Tibial artery (tissue), 4 donors: ENCODE results near the gene MISP3.
A peak's percentile ranks its signal among the peaks of the same experiment; 100 is the strongest.
"Not testable (repeated sequence)": the region's sequence is repeated elsewhere in the genome, so short reads cannot be mapped to it uniquely, and the experiment has no call there.

ENCODE experiments used
- DNase-seq, 2 donors: peaks; one replicate each; pipeline ENCODE4 v3.0.0-alpha.2; 2019
- H3K27ac ChIP-seq, 2 donors: fragments of 200-600 bp; sonication (generic) in 1 of 2; 1 replicate in 1 of 2; 2 replicates in 1 of 2; pipeline ENCODE4 v1.5.1; 2018 to 2019; ENCODE audit warnings: mild to moderate bottlenecking in 1 of 2
- H3K27me3 ChIP-seq, 2 donors: fragments of 200-600 bp; sonication (generic) in 1 of 2; one replicate each; pipeline versions ENCODE4 v1.5.1 to v1.6.0; 2016 to 2019
- H3K36me3 ChIP-seq, 3 donors: fragments of 200-600 bp; sonication (generic) in 2 of 3; one replicate each; pipeline ENCODE4 v1.5.1; 2016 to 2019; ENCODE audit warnings: mild to moderate bottlenecking in 2 of 3
- H3K4me1 ChIP-seq, 4 donors: fragments of 200-600 bp; sonication (generic) in 2 of 4; 1 replicate in 3 of 4; 2 replicates in 1 of 4; pipeline ENCODE4 v1.5.1; 2016 to 2019
- H3K4me3 ChIP-seq, 2 donors: fragments of 200-600 bp; sonication (generic) in 1 of 2; 1 replicate in 1 of 2; 2 replicates in 1 of 2; pipeline ENCODE4 v1.5.1; 2018 to 2019; ENCODE audit warnings: mild to moderate bottlenecking in 2 of 2
- H3K9me3 ChIP-seq, 3 donors: fragments of 200-600 bp; sonication (generic) in 1 of 3; one replicate each; pipeline ENCODE4 v1.5.1; 2016 to 2019
- intact Hi-C: fragments of 100-400 bp; cut with DNase I; formaldehyde crosslinking; loops from one replicate; pipeline ENCODE4 v1.15.0; 2023; ENCODE audit warnings: low total_unique reads
- TF ChIP-seq, protein P1 (sequence below), 2 experiments: fragments of 200-600 bp in 1 of 2; fragments of 450-650 bp in 1 of 2; IDR thresholded peaks; one replicate each; pipeline ENCODE4 v1.5.1; 2017 to 2019; ENCODE audit warnings: antibody characterized with exemption in 2 of 2, mild to moderate bottlenecking in 1 of 2, moderate library complexity in 1 of 2

MISP3 gene

DNA sequence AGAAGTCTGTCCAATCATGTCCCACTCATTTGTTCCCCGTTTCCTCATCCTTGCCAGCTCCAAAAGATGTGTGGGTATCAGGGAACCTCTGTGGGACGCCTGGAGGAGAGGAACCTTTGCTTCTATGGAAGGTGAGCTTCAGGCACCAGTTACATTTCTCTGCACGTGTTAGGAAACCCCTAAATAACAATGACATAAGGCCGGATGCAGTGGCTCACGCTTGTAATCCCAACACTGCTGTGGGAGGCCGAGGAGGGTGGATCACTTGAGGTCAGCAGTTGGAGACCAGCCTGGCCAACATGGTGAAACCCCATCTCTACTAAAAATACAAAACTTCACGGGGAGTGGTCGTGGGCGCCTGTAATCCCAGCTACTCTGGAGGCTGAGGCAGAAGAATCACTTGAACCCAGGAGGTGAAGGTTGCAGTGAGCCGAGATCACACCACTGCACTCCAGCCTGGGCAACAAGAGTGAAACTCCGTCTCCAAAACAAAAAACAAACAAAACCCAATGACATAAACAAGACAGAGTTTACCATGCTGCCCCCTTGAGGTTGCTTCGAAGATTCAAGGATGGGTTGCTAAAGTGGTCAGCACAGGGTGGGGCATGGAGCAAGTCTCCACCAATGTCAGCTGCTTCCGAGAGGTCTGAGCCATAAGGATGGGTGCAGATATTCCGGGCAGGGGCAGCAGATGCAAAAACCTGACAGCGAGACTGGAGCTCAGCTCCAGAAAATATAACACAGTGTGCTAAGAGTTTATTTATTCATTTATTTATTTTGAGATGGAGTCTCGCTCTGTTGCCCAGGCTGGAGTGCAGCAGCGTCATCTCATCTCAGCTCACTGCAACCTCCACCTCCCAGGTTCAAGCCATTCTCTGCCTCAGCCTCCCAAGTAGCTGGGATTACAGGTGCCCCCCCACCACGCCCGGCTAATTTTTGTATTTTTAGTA, 29.7 kb upstream of the MISP3 start:
- intact Hi-C loops, H3K36me3 ChIP-seq, H3K27ac ChIP-seq, H3K4me3 ChIP-seq, H3K4me1 ChIP-seq, H3K27me3 ChIP-seq, H3K9me3 ChIP-seq: not testable (repeated sequence)
- TF ChIP-seq, protein P1, sequence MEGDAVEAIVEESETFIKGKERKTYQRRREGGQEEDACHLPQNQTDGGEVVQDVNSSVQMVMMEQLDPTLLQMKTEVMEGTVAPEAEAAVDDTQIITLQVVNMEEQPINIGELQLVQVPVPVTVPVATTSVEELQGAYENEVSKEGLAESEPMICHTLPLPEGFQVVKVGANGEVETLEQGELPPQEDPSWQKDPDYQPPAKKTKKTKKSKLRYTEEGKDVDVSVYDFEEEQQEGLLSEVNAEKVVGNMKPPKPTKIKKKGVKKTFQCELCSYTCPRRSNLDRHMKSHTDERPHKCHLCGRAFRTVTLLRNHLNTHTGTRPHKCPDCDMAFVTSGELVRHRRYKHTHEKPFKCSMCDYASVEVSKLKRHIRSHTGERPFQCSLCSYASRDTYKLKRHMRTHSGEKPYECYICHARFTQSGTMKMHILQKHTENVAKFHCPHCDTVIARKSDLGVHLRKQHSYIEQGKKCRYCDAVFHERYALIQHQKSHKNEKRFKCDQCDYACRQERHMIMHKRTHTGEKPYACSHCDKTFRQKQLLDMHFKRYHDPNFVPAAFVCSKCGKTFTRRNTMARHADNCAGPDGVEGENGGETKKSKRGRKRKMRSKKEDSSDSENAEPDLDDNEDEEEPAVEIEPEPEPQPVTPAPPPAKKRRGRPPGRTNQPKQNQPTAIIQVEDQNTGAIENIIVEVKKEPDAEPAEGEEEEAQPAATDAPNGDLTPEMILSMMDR (IDR thresholded peaks at IDR 0.05): peak; percentile 42 to 57
- peak in 1 of 2 donors; percentile 47 for DNase-seq

DNA sequence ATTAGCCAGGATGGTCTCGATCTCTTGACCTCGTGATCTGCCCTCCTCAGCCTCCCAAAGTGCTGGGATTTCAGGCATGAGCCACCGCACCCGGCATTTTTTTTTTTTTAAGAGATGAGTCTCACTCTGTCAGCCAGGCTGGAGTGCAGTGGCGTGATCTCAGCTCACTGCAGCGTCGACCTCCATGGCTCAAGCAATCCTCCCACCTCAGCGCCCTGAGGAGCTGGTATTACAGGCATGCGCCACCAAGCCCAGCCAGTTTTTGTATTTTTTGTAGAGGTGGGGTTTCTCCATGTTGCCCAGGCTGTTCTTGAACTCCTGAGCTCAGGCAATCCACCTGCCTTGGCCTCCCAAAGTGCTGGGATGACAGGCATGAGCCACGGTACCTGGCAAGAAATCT, 24.7 kb upstream of the MISP3 start:
- H3K4me1 ChIP-seq, H3K27ac ChIP-seq, DNase-seq, H3K4me3 ChIP-seq, intact Hi-C loops, H3K9me3 ChIP-seq, H3K27me3 ChIP-seq: not testable (repeated sequence)
- H3K36me3 ChIP-seq: peaks cover 0 to 19% (median 0%) of the 10 kb centered on the region in 3 donors

DNA sequence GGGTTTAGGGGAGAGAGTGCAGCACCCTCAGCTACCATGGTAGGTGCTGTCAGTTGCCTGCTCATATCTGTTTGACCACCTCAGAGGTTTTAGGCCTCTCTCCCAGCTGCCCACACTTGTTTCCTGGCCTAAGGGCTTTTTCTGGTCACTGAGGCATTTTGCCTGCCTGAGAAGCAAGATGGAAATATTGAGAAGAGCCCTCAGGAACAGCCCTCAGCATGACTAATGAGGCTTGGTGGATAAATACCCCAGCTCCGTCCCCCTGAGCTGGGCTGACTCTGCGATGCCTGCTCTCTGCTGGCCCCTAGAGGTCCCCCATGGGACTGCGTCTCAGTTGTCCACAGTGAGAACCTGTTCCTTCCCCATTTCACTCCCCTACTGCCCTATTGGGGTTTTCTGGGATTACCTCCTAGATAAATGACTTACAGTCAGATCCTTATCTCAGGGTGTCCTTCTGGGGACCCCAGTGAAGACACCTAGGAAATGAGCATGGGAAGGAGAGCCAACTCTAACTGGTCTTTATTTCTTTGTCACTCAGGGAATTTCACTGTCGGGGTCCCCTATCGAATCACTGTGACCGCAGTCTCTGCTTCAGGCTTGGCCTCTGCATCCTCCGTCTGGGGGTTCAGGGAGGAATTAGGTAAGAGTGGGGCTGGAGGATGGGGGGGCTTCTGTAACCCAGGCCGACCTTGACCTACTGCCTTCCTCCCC, 24.0 kb upstream of the MISP3 start:
- Histone ChIP-seq H3K9me3 (no peaks in the 10 kb centered on the region), H3K27ac (no peak overlapping the region), H3K36me3 (peaks cover 0 to 19% (median 0%) of the 10 kb centered on the region in 3 donors), H3K4me1 (no peaks in the 10 kb centered on the region), H3K27me3 (no peaks in the 10 kb centered on the region), H3K4me3 (no peak overlapping the region)
- TF ChIP-seq, protein P1 (IDR thresholded peaks at IDR 0.05): peak; percentile 53 to 78
- peak in 1 of 2 donors; percentile 33 for DNase-seq
- intact Hi-C loops: no loop called here

DNA sequence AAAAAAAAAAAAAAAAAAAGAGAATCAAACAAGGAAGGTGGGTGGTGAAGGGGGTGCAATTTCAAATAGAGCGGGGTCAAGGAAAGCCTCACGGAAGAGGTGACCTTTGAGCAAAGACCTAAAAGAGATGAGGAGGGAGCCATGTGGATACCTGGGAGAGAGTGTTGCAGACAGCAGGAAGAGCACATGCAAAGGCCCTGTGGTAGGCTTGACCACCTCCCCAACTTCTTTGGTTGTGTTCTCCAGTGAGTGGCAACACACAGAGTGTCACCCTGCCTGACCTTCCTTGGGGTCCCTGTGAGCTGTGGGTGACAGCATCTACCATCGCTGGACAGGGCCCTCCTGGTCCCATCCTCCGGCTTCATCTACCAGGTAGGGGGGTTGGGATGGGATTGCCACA, 22.1 kb upstream of the MISP3 start:
- Histone ChIP-seq H3K9me3 (no peaks in the 10 kb centered on the region), H3K4me3 (no peak overlapping the region), H3K4me1 (no peaks in the 10 kb centered on the region), H3K36me3 (peaks cover 0 to 19% (median 0%) of the 10 kb centered on the region in 3 donors), H3K27me3 (no peaks in the 10 kb centered on the region), H3K27ac (no peak overlapping the region)
- DNase-seq: no peak
- intact Hi-C loops: loop anchor here (10.0 kb wide), 1 partner anchor 456 kb away; no protein-coding TSS in a partner anchor
- TF ChIP-seq, protein P1 (IDR thresholded peaks at IDR 0.05): no peak

DNA sequence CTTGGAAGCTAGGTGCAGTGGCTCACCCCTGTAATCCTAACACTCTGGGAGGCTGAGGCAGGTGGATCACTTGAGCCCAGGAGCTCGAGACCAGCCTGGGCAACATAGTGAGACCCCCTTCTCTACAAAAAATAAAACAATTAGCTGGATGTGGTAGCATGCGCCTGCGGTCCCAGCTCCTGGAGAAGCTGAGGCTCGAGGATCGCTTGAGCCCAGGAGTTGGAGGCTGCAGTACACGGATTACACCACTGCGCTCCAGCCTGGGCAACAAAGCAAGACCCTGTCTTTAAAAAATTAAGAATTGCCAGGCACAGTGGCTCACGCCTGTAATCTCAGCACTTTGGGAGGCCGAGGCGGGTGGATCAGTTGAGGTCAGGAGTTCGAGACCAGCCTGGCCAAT, 21.6 kb upstream of the MISP3 start:
- not testable (repeated sequence) for H3K27me3 ChIP-seq, H3K9me3 ChIP-seq, DNase-seq, H3K4me3 ChIP-seq, H3K4me1 ChIP-seq, H3K27ac ChIP-seq
- peaks cover 0 to 19% (median 0%) of the 10 kb centered on the region in 3 donors for H3K36me3 ChIP-seq
- intact Hi-C loops: loop anchor here (10.0 kb wide), 1 partner anchor 456 kb away; no protein-coding TSS in a partner anchor

DNA sequence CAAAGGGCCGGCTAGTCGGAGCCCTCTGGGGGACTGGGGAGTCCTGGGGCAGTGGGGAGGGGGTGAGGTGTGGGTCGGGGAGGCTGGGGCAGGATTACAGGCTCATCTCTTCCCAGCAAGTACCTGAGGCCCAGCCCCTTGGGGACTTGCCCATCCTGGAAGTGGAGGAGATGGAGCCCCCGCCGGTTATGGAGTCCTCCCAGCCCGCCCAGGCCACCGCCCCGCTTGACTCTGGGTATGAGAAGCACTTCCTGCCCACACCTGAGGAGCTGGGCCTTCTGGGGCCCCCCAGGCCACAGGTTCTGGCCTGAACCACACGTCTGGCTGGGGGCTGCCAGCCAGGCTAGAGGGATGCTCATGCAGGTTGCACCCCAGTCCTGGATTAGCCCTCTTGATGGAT, 20.6 kb upstream of the MISP3 start:
- Histone ChIP-seq H3K4me3 (no peak overlapping the region), H3K9me3 (no peaks in the 10 kb centered on the region), H3K27ac (no peak overlapping the region), H3K27me3 (peaks cover 0 to 1% of the 10 kb centered on the region in 2 donors), H3K4me1 (peaks cover 0 to 2% (median 1%) of the 10 kb centered on the region in 4 donors), H3K36me3 (peaks cover 0 to 14% (median 0%) of the 10 kb centered on the region in 3 donors)
- TF ChIP-seq, protein P1 (IDR thresholded peaks at IDR 0.05): no peak
- no peak for DNase-seq
- intact Hi-C loops: loop anchor here (10.0 kb wide), 1 partner anchor 457 kb away; no protein-coding TSS in a partner anchor
